Stimulated activated naive CD4-positive, alpha-beta T cell (primary cell): ENCODE measurements around the gene HS2ST1.
"Not testable (repeated sequence)": the region's sequence is repeated elsewhere in the genome, so short reads cannot be mapped to it uniquely, and the experiment has no call there.

Source experiments
- DNase-seq, 6 experiments: peaks; one replicate each; lab custom pipeline; 2025; lab: John Stamatoyannopoulos, UW

HS2ST1 gene

DNA sequence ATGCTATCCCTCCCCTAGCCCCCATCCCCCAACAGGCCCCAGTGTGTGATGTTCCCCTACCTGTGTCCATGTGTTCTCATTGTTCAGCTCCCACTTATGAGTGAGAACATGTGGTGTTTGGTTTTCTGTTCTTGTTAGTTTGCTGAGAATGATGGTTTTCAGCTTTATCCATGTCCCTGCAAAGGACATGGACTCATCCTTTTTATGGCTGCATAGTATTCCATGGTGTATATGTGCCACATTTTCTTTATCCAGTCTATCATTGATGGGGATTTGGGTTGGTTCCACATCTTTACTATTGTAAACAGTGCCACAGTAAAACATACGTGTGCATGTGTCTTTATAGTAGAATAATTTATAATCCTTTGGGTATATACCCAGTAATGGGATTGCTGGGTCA lies 152.3 kb downstream of the HS2ST1 start:
- not testable (repeated sequence) for DNase-seq

DNA sequence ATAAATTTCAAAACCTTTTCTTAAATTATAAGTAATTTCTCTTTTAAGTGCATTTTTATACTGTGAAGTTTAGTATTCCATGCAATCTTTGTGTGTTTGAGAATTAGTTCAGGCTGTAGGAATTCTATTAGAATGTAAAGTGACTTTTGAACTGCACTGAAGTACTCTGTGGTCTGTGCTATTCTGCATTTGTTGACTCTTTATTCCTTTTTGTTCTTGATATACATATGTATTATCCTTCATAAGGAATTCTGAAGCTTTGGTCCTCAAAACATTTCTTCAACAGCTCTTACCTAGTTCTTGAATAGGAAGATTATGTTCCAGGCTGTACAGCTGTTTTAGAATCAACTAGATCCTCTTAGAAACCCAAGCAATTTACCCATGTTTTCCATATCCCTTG lies 158.0 kb downstream of the HS2ST1 start:
- DNase-seq, result no peak

DNA sequence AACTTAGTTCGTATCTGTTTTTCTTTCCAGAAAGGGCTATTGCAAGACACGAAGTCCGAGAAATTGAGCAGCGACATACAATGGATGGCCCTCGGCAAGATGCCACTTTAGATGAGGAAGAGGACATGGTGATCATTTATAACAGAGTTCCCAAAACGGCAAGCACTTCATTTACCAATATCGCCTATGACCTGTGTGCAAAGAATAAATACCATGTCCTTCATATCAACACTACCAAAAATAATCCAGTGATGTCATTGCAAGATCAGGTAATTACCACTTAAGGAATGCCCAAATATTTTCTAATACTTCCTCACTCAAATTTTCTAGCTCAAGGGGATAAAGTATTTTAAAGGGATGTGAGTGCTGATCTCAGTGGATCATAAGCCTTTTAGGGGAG lies 158.5 kb downstream of the HS2ST1 start:
- no peak for DNase-seq

DNA sequence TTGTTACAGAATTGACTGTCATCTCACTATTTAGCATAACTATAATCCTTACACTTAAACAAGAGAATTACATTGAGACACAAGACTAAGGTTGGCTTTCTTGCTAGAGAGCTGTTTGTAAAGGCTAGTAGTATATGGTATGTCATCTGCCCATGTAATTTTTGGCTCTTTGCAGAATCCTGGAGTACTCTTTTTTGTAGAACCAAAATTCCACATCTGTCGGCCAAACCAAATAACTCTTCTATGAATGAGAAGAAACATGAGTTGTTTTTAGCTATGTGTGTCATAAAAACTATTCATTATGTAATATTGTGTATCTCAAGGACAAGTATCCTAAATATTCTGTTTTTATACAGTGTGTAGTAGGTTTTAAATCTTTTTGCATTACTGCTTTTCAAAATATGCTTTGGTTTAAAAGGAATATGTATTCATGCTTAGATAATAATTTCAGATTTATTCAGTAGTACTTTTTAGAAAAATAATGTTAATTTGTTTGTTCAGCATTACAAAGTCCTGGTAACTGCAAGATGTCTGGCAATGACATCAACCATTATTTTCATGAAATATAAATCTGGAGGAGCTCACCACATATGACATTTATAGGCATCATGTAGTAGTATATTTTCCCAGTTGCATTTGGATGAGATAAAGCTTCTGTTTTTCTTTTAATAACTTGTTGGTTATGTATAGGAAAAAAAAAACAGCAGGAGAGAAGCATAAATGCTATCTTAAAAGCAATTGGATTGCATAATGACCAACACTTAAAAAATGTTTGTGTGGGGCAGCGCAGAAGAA lies 159.8 kb downstream of the HS2ST1 start:
- no peak for DNase-seq

DNA sequence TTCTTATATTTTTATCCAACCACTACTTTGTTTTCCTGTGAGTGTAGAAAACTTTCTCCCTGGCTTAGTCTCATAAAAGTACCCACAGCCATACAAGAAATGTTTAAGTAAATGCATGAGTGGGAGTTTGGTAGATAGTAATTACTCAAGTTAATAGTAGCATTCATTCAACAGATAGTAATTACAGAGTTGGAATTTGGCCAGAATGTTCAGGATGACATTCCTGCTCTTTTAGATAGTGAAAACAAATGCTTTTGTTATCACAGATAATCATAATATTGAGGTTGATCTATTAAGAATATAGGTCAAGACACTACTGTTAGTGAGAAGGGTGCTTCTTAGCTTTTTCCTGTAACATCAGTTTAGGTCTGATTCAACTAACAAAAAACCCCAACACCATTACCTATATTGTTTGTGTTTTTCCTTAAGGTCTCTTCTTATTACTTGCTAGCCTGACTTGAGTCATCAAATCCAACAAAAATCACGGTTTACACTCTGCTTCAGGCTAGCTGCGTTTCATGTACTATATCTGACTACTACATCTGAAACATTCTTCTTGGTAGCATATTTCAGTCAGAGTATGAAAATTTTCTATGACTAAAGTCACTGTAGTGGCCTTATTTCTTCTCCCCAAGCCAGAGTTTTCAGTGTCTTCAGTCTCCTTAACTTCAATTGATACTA lies 163.7 kb downstream of the HS2ST1 start:
- no peak for DNase-seq

DNA sequence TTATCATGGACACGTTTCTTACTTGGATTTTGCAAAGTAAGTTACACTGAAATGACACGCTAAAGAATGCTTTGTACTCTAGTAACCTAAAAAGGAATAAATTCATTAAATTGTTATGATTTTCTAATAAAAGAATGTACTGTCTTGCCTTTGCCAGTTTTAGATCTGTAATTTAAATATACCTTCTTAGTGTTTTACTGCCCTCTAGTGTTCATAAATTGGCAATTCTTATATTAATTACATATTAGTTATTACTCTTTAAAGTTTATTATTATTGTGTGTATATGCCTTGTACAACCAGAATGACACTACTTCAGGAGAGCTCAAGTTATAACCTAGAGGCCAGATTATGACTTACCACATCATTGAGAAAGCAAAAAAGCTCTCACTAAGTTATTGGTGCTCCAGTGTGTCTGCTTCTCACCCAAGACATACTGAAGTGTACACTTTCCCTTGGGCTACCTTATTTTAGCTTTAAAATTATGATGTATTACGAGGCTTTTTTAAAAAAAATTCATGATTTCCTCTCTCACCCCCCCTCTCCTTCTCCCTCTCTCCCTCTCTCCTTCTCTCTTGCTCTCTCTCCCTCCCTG lies 169.9 kb downstream of the HS2ST1 start:
- DNase-seq, result peak in 3 of 6 experiments; percentile 12 to 63 (median 47)

DNA sequence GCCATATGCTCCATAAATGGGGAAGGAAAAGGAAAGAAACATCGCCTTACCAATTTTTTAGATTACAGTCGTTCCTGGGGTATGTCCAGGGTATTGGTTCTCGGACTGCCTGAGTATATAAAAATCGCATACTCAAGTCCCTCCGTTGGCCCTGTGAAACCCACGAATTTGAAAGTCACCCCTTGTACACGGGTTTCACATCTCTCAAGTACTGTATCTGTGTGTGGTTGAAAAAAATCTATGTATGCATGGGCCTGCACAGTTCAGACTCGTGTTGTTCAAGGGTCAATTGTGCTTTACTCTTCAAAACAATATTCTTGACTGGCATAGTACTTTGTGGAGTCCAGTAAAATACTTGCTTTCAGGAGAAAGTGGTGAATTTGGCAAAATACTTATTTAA lies 171.7 kb downstream of the HS2ST1 start:
- no peak for DNase-seq

DNA sequence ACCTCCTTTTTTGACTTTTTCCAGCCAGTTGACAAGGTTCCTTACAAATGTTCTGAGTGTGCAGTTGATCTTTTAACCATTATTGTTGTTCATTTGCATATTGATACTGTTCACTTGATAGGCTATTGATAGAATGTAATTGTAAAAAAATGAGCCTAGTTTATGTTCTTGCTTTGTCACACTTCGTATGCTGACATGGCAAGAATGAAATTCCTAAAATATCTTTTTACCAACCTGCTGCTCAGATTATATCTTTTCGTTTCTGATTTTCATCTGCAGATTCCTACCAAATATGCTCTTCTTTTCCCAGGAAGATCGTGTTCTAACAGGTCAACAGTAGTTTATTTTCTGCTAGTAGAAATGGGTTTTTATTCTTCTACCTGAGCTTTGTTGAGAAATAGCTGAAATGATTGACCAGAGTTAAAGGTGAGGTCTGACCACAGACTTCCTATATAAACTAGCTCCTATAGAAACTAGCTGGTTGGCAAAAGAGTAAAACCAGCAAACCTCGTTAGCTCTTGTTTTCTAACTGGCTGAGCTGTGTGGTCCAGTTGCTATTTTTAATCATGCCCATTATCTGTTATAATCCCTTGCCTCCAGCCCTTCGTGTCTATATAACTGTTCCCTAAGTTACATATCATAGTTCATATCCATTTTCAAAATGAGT lies 174.8 kb downstream of the HS2ST1 start:
- DNase-seq, result no peak

DNA sequence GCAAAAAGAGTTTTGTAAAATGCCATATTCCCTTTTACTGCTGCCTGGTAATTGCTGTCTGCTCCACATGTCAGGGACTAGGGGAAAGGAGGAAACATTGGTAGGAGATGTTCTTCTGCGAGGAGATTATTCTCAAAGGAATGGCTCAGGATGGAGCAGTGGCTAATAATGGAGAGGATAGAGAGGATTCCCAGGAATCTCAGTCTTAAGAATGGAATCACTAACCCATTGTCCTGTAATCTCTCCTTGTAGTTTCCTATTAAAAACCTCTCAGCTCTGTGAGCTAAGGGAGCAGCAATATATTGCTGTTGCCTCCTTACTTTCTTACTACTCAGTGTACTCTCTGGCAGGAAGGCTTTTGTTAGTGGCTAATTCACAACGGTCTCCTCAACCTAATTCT lies 175.4 kb downstream of the HS2ST1 start:
- DNase-seq, result no peak

DNA sequence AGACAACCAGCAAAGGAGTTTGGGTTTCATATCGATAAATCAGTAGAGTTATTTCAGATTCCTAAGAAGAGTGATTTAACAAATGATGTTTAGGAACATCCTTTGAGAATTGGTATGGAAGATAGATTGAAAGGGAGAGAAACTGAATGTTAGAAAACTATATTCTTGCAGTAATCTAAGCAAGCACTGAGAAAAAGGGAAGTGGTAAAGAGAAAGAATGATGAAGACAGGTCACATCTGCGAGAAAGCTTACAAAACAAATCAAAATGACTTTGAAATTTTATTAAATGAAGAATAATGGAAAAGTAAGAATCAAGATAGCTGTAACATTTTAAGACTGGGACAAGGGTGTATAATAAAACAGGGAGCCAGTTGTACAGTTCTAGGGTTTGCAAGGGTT lies 177.0 kb downstream of the HS2ST1 start:
- DNase-seq, result no peak

DNA sequence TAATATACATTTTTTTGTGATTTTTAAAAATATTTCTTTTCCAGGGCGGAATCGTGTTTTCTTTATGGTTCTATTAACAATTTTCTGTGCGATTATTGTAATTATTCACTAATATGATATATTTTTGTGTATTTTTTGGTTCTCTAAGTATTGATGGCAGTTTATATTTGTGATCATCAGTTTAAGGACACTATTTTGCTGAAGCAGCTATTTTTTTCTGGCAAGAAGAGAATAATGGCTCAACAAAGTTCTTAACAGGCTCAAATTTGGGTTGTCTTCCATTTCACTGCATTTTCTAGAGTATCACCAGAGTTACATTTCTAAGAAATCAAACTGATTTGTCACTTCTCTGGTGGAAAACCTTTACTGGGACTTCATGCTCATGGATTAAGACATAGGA lies 178.4 kb downstream of the HS2ST1 start:
- DNase-seq, result no peak

DNA sequence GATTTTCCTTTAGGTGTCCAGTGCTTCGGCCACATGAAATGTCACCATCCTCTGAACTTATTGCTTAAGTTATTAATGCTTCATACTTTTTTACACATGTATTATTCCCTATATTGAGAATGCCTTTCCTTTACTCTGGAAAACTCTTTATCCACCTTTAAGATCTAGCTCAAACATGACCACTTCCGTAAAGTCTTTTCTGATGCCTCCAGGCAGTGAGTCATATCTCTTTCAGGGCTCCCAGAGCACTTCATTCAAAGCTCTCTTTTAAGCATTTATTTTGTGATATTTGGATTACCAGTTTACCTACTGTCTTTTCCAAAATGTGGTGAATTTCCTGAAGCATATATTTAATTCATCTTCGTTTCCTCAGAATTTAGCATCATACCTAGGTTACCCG lies 178.9 kb downstream of the HS2ST1 start:
- DNase-seq, result no peak

DNA sequence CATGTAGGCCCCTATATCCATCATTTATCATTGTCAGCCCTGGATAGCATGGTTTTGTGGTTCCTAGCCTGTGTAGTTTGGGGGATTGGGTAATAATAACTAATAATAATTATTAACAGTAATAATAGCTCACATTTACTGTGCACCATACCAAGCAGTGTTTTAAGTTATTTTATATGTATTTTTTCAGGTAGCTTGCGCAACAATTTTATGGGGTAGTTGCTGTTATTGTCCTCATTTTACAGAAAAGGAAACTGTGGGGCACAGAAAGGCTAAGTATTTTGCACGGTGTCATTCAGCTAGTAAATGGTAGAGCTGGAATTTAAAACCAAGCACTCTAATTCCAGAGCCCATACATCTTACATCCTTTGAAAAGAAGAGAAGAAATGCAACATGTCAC lies 179.8 kb downstream of the HS2ST1 start:
- no peak for DNase-seq

DNA sequence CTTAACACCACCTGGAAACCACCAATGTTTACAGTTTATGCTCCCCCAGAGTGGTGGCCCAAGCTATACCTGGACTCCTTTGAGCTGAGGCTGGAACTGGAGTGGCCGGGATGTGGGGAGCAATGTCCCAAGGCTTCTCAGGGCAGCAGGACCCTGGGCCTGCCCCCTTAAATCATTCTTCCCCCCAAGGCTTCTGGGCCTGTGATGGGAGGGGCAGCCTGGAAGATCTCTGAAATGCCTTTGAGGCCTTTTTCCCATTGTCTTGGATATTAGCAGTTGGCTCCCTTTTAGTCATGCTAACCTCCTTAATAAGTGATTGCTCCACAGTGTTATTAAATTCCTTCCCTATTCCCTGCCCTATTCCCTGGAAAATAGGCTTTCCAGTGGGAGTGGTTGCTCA lies 185.8 kb downstream of the HS2ST1 start:
- no peak for DNase-seq

DNA sequence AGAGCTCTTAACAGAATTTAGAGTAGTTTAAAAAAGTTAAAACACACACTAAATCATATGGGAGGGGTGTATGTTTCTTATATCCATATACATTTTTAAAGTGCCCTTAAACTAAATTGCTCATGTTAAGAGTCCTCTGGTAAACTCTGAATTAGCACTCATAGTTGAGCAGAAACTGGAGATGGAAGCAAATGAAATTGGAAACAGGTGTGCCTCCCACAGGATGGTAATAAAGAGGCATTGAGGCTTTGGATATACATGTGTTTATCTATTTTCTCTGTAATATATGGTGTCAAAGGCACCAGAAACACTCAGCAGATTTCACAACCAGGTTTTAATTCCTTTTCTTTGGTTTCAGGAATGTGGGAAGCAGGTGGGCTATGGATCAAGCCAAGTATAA lies 188.6 kb downstream of the HS2ST1 start:
- DNase-seq, result no peak

DNA sequence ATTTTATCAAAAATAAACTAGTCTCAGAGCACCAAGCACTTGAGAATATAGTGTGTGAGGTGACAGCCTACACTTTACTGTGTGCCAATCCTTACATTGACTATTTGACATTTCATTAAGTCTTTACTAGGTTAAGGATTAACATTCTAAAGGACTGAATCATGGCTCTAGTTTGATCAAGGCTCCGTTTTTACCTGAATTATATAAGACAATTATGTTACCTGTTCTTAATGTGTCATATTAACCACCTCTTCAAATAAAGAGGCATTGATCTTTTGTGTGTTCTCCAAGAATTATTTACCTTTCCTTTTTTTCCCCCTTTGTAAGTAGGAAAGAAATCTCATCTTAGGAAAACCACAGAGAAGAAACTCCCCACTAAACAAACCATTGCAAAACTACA lies 189.7 kb downstream of the HS2ST1 start:
- DNase-seq, result no peak

DNA sequence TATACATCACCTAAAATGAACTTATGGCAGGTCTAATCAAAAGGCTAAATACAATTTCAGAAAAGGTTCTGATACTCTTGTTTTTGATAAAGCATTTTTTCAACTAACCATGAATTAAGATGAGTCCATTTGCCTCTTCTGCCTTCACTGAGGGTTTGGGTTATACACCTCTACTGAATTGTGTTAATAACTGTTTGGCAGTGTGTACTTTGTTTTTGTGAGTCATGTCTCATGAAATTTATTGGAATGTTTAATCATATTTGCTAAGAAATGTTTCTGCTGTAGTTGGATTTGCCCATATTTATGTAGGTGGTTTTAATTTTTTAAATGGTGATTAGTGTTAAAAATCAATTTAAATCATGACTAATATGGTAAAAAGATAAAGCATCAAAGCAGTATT lies 190.5 kb downstream of the HS2ST1 start:
- DNase-seq, result no peak

DNA sequence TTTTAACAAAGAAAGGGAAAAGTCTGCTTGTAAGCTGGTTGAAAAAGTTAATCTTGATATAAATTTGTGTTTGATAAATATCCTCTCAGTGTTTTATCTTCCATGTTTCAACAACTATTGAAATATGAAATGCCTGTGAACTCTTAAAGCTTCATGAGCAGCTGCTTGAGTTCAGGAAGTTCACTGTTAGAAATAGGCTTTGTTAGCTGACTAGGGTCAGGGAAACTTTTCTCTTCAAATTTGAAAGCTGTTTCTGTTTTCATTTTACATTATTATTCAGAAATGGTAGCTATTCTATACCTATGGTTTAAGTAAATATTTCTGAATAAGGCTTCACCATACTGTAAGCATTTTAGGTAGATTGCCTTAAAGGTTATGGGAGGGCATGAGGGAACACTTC lies 191.7 kb downstream of the HS2ST1 start:
- DNase-seq, result no peak

DNA sequence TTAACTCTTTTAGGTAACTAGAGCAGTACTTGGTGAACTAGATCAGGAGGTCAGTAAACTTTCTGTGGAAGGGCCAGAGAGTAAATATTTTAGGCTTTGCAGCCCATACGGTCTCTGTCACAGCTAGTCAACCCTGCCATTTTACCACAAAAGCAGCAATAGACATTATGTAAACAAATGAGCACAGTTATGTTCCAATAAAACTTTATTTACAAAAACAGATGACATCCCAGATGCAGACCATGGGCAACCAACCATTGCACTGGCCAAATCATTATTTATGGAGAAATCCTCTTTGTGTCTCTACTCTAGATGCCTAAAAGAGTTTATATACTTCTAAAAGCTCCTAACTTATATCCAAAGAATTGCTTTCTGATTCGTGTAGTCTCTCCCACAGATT lies 192.4 kb downstream of the HS2ST1 start:
- no peak for DNase-seq

DNA sequence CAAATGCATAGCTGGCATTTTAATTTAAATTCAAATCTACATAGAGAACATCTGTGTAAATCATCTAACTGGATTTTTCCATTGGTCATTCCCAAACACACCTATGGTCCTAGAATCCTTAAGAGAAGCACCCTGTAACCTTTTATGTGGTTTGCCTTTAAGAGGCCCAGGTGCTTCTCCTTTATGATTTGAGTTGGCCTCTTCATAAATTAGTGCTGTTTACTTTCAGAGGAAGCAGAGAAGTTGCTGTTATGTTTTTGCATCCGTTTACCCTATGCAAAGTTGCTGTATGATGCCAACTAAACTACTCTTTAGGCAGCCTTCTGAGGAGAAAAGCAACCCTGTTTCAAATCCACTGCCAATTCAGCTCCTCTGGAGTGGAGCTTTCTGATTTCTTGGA lies 193.8 kb downstream of the HS2ST1 start:
- DNase-seq, result no peak

DNA sequence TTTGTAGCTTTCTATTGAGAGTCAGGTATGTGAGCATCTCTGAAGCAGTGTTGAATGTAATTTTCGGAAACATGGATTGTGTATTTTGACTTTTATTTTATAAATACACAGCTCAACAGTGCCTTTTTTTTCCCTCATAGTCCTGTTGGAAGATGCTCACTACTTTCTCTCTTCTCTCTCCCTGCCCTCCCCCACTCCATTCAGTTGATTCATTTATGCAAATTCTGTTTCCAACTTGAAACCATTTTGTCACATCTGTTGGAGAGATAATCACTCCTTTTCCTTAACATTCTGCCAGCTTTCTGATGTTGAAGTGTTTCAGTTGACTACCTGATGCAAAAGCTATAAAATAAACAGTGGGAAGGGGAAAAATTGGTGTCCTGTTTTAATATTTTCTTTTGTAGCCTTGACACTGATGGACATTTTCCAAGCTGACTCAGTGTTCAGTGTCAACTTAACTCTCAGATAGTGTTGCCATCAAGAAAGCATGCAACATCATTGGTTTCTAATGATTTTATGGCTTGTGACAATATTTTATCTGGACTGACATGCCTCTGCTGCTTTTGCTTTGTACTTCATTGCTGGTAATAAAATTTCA lies 194.5 kb downstream of the HS2ST1 start:
- no peak for DNase-seq

DNA sequence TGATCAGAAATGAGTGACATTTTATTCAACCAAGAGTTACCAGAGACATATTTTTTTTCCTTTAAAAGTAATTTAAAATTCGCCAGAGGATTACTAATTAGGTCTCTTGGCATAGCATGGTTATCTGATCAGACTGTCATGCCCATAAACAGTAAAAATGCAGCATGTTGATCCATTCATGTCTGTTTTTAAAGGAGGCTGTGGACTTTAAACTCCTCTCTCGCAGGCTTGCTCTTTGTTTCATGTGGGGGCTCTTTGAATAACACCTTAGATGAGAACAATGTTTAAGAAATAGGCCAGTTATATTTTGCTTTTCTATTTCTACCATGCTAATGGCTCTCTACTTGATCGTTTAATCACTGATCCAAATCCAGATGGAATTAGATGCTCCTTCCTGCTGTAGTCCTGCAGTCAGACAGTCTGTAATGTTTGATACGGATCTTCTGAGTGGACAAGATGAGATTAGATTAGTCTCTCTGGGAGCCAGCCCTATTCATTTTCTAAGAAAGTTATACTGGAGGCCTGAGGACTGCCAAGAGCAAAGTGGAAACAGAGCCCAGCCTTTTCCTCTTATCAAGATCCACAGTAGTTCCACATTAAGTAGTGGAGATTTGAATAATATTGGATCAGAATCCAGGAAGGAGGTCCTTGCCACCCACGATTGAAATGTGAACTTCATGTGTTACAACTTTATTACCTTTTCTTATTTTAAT lies 197.4 kb downstream of the HS2ST1 start:
- no peak for DNase-seq
